Psoas muscle (tissue), 8 donors: Measurements from ENCODE around the gene PIRT. TPM values are rescaled to one million over a fixed set of nuclear protein-coding genes. Genes with fewer than 3 reads are reported as not detected.

Experiments used
- ATAC-seq, 4 donors: fragments of 200-7000 bp; cut with Tn5 transposase; one replicate each; pipeline ENCODE4 v1.9.1; 2020; ENCODE audit warnings: moderate library complexity in 3 of 4, mild to moderate bottlenecking in 2 of 4
- DNase-seq, 2 donors: peaks; one replicate each; pipeline ENCODE4 v3.0.0-alpha.2; 2020
- H3K27ac ChIP-seq: fragments of 200-600 bp; one replicate; pipeline ENCODE4 v1.8.0; 2022
- H3K27me3 ChIP-seq, 3 donors: fragments of 200-600 bp in 1 of 3; one replicate each; pipeline versions ENCODE4 v1.6.1 to v1.8.0; 2013 to 2022; ENCODE audit warnings: low read length in 2 of 3, mild to moderate bottlenecking in 2 of 3, moderate library complexity in 1 of 3; ENCODE audit not compliant: insufficient read depth in 3 of 3
- H3K36me3 ChIP-seq, 2 donors: fragments of 200-600 bp in 1 of 2; one replicate each; pipeline versions ENCODE4 v1.6.1 to v1.8.0; 2013 to 2022; ENCODE audit warnings: low read depth in 1 of 2, mild to moderate bottlenecking in 1 of 2, moderate library complexity in 1 of 2; ENCODE audit not compliant: insufficient read depth in 1 of 2
- H3K4me1 ChIP-seq: fragments of 200-600 bp; one replicate; pipeline ENCODE4 v1.8.0; 2022
- H3K4me3 ChIP-seq: fragments of 200-600 bp; one replicate; pipeline ENCODE4 v1.8.0; 2022; ENCODE audit warnings: mild to moderate bottlenecking
- H3K9me3 ChIP-seq: fragments of 200-600 bp; one replicate; pipeline ENCODE4 v1.8.0; 2022
- CTCF ChIP-seq: fragments of 200-600 bp; IDR thresholded peaks from one replicate; pipeline ENCODE4 v1.8.0; 2022; ENCODE audit warnings: antibody characterized with exemption
- WGBS, 3 donors: extraction: QIAGEN DNeasy Blood & Tissue Kit; methylation state at CpG; one replicate each; pipeline versions ENCODE4 v1.1.6 to v1.1.7; 2013; 5-methylcytosine and 5-hydroxymethylcytosine counted together
- intact Hi-C, 2 donors: fragments of 100-400 bp; cut with DNase I; formaldehyde crosslinking; loops; one replicate each; pipeline versions ENCODE4 v1.11.0 to v1.14.2; 2022
- polyA plus RNA-seq, 3 donors: library from polyadenylated mRNA; stranded (reverse); fragments of 200-250 nt; gene quantifications; one replicate each; pipeline ENCODE4 v1.2.3, GENCODE V29; 2013
- total RNA-seq, 4 donors: library from RNA; stranded (reverse); fragmentation: NEBNext Ultra II Directional in 2 of 4; extraction: Animal tissue kit (Norgen Biotek cat#: 25700) in 2 of 4; gene quantifications; one replicate each; pipeline versions ENCODE4 v1.2.1 to v1.2.4, GENCODE V29; 2021 to 2023
- donor health status: healthy with polysubstance abuse.
- donor health status: DM: no; HTN: no; CAD: no; lungs with moderate emphysema.
- donor health status: Bipolar disorder and iron deficiency.
- donor health status: healthy.
- donor health status: DM: yes; HTN: yes; CAD: no.
- donor health status: DM: no; HTN: no; CAD: no.
- donor health status: DM: no; HTN: no; CAD: no.
- donor health status: DM: yes; HTN: yes; CAD: no.

PIRT gene
- total and polyA plus RNA-seq, 7 donors = 0.01 TPM; not detected in 6

- H3K9me3 ChIP-seq = no peaks in the 10 kb centered on the region
- H3K4me1 ChIP-seq = no peaks in the 10 kb centered on the region
- no peaks in the 10 kb centered on the region for H3K27me3 ChIP-seq
- H3K4me3 ChIP-seq = no peak overlapping the region
- no peaks in the 10 kb centered on the region for H3K36me3 ChIP-seq
- ATAC-seq (no peak), DNase-seq (no peak)
- intact Hi-C loops = no loop called here
- no peak overlapping the region for H3K27ac ChIP-seq
- WGBS, 3 donors = 86 to 97% (median 90%) methylated on average over 6 of the region's 6 CpGs
- no peak for TF ChIP-seq CTCF
Observed at GRCh38 chr17:10805911-10806310, 32.0 kb downstream of the PIRT start.

- DNase-seq (no peak), ATAC-seq (no peak)
- no peaks in the 10 kb centered on the region for H3K4me1 ChIP-seq
- no peak for TF ChIP-seq CTCF
- no peaks in the 10 kb centered on the region for H3K9me3 ChIP-seq
- no peak overlapping the region for H3K4me3 ChIP-seq
- intact Hi-C loops = no loop called here
- WGBS, 3 donors = 83 to 89% (median 85%) methylated on average over 7 of the region's 7 CpGs
- H3K36me3 ChIP-seq = no peaks in the 10 kb centered on the region
- no peaks in the 10 kb centered on the region for H3K27me3 ChIP-seq
- H3K27ac ChIP-seq = no peak overlapping the region
Observed at GRCh38 chr17:10804546-10804945, 33.3 kb downstream of the PIRT start.

GRCh38 chr17:10803830-10804475, 33.9 kb downstream of the PIRT start, which contains the start of gene TMEM238L:
Gene TMEM238L, minus strand, starts transcription at chr17:10804099. Its CDS starts 136 bp downstream, at chr17:10803963.
- 67 to 72% (median 71%) methylated on average over 16 of the region's 16 CpGs for WGBS, 3 donors
- Histone ChIP-seq H3K4me3 (no peak within 1 kb of the TSS), H3K36me3 (no peaks in the 10 kb centered on the region), H3K9me3 (no peaks in the 10 kb centered on the region), H3K27ac (no peak within 1 kb of the TSS), H3K4me1 (no peaks in the 10 kb centered on the region), H3K27me3 (no peaks in the 10 kb centered on the region)
- ATAC-seq (no peak), DNase-seq (no peak)
- intact Hi-C loops = no loop called here
- TF ChIP-seq CTCF = no peak

GRCh38 chr17:10803350-10803749, 34.5 kb downstream of the PIRT start:
- Histone ChIP-seq H3K27me3 (no peaks in the 10 kb centered on the region), H3K27ac (no peak overlapping the region), H3K9me3 (no peaks in the 10 kb centered on the region), H3K4me1 (no peaks in the 10 kb centered on the region), H3K36me3 (no peaks in the 10 kb centered on the region), H3K4me3 (no peak overlapping the region)
- no peak for ATAC-seq
- TF ChIP-seq CTCF = no peak
- no peak for DNase-seq
- intact Hi-C loops = no loop called here
- WGBS, 3 donors = 94 to 96% (median 95%) methylated on average over 7 of the region's 7 CpGs
